H9 (cell line): ENCODE results near the gene SCN7A. TPM values are rescaled to one million over a fixed set of nuclear protein-coding genes. Genes with fewer than 3 reads are reported as not detected.

Experiments used
- DNase-seq: peaks from one replicate; pipeline ENCODE4 v3.0.0-alpha.2; 2017
- H2AFZ ChIP-seq: one replicate; pipeline ENCODE4 v1.6.1; 2013; ENCODE audit warnings: mild to moderate bottlenecking, low read length, control low read depth, moderate library complexity
- H2AK5ac ChIP-seq: 2 replicates; pipeline ENCODE4 v1.6.1; 2013; ENCODE audit warnings: low read length, control low read depth, mixed read lengths; ENCODE audit not compliant: insufficient read length
- H2BK120ac ChIP-seq: one replicate; pipeline ENCODE4 v1.6.1; 2013; ENCODE audit warnings: low read depth, mild to moderate bottlenecking, low read length, control low read depth, inconsistent platforms; ENCODE audit not compliant: poor library complexity, severe bottlenecking
- H2BK12ac ChIP-seq: 2 replicates; pipeline ENCODE4 v1.6.1; 2013; ENCODE audit warnings: low read length, control low read depth, mixed read lengths, low read depth; ENCODE audit not compliant: insufficient read length
- H2BK15ac ChIP-seq: 2 replicates; pipeline ENCODE4 v1.6.1; 2013; ENCODE audit warnings: low read depth, low read length, control low read depth
- H2BK20ac ChIP-seq: one replicate; pipeline ENCODE4 v1.6.1; 2013; ENCODE audit warnings: low read depth, mild to moderate bottlenecking, low read length, control low read depth, inconsistent platforms; ENCODE audit not compliant: poor library complexity, severe bottlenecking
- H2BK5ac ChIP-seq: 2 replicates; pipeline ENCODE4 v1.6.1; 2013; ENCODE audit warnings: low read length, control low read depth, mixed read lengths; ENCODE audit not compliant: insufficient read length
- H3K14ac ChIP-seq: 2 replicates; pipeline ENCODE4 v1.6.1; 2013; ENCODE audit warnings: low read length, control low read depth; ENCODE audit not compliant: insufficient read depth
- H3K18ac ChIP-seq: 2 replicates; pipeline ENCODE4 v1.6.1; 2013; ENCODE audit warnings: low read depth, mild to moderate bottlenecking, mixed read lengths, low read length, control low read depth; ENCODE audit not compliant: insufficient read length
- H3K23ac ChIP-seq: 2 replicates; pipeline ENCODE4 v1.6.1; 2013; ENCODE audit warnings: low read length, control low read depth, mixed read lengths, low read depth; ENCODE audit not compliant: insufficient read length
- H3K23me2 ChIP-seq: 2 replicates; pipeline ENCODE4 v1.6.1; 2013; ENCODE audit warnings: low read depth, mild to moderate bottlenecking, mixed read lengths, low read length, control low read depth; ENCODE audit not compliant: insufficient read length, poor library complexity, severe bottlenecking
- H3K27ac ChIP-seq: 2 replicates; pipeline ENCODE4 v1.5.1; 2013; ENCODE audit warnings: low read length, control low read depth, mixed read lengths, low read depth; ENCODE audit not compliant: insufficient read length
- H3K27me3 ChIP-seq: 2 replicates; pipeline ENCODE4 v1.6.1; 2013; ENCODE audit warnings: low read length, control low read depth, inconsistent platforms; ENCODE audit not compliant: insufficient read depth
- H3K4ac ChIP-seq: 2 replicates; pipeline ENCODE4 v1.6.1; 2013; ENCODE audit warnings: low read depth, mild to moderate bottlenecking, control low read depth, inconsistent platforms, low read length, moderate library complexity
- H3K4me1 ChIP-seq: 2 replicates; pipeline ENCODE4 v1.6.1; 2013; ENCODE audit warnings: low read length, control low read depth, inconsistent platforms; ENCODE audit not compliant: insufficient read depth
- H3K4me2 ChIP-seq: 2 replicates; pipeline ENCODE4 v1.6.1; 2013; ENCODE audit warnings: low read length, control low read depth, mixed read lengths; ENCODE audit not compliant: insufficient read length, insufficient read depth
- H3K56ac ChIP-seq: 2 replicates; pipeline ENCODE4 v1.6.1; 2013; ENCODE audit warnings: low read depth, mild to moderate bottlenecking, mixed read lengths, low read length, control low read depth; ENCODE audit not compliant: insufficient read length
- H3K79me1 ChIP-seq: 2 replicates; pipeline ENCODE4 v1.6.1; 2013; ENCODE audit warnings: low read depth, mild to moderate bottlenecking, moderate library complexity, low read length, control low read depth, inconsistent platforms; ENCODE audit not compliant: insufficient read depth, poor library complexity, severe bottlenecking
- H3K79me2 ChIP-seq: 2 replicates; pipeline ENCODE4 v1.6.1; 2013; ENCODE audit warnings: low read length, control low read depth, inconsistent platforms; ENCODE audit not compliant: insufficient read depth
- H3K9ac ChIP-seq: 2 replicates; pipeline ENCODE4 v1.6.1; 2013; ENCODE audit warnings: low read length, control low read depth, mixed read lengths; ENCODE audit not compliant: insufficient read length; ENCODE audit errors: extremely low read depth
- H3K9me3 ChIP-seq: one replicate; pipeline ENCODE4 v1.6.1; 2013; ENCODE audit warnings: low read depth, low read length, inconsistent platforms; ENCODE audit not compliant: control insufficient read depth
- H3T11ph ChIP-seq: one replicate; pipeline ENCODE4 v1.6.1; 2013; ENCODE audit warnings: mild to moderate bottlenecking, low read length, control low read depth, inconsistent platforms
- H4K20me1 ChIP-seq: one replicate; pipeline ENCODE4 v1.6.1; 2013; ENCODE audit not compliant: control insufficient read depth, insufficient read length, insufficient read depth
- H4K5ac ChIP-seq: 2 replicates; pipeline ENCODE4 v1.6.1; 2013; ENCODE audit warnings: low read depth, mild to moderate bottlenecking, mixed read lengths, low read length, control low read depth; ENCODE audit not compliant: insufficient read length
- H4K8ac ChIP-seq: replicated peaks from 2 replicates; pipeline ENCODE4 v1.6.1; 2013; ENCODE audit warnings: low read length, control low read depth, mixed read lengths, low read depth; ENCODE audit not compliant: insufficient read length
- H4K91ac ChIP-seq: 2 replicates; pipeline ENCODE4 v1.6.1; 2013; ENCODE audit warnings: low read depth, mild to moderate bottlenecking, moderate library complexity, mixed read lengths, low read length, control low read depth; ENCODE audit not compliant: insufficient read length
- H3K27ac Mint-ChIP-seq, 3 experiments: 2 replicates in 2 of 3; 3 replicates in 1 of 3; pipeline ENCODE4 v1.8.0; 2020 to 2021; ENCODE audit warnings: mixed read lengths in 3 of 3, mild to moderate bottlenecking in 1 of 3, moderate library complexity in 1 of 3
- H3K27me3 Mint-ChIP-seq: 2 replicates; pipeline ENCODE4 v1.8.0; 2021; ENCODE audit warnings: low read depth, mild to moderate bottlenecking, moderate library complexity, mixed read lengths
- H3K36me3 Mint-ChIP-seq, 3 experiments: 2 replicates in 2 of 3; 3 replicates in 1 of 3; pipeline ENCODE4 v1.8.0; 2020 to 2021; ENCODE audit warnings: low read depth in 3 of 3, mixed read lengths in 3 of 3; ENCODE audit not compliant: insufficient read depth in 1 of 3
- H3K4me1 Mint-ChIP-seq, 2 experiments: 2 replicates each; pipeline ENCODE4 v1.8.0; 2020; ENCODE audit warnings: mixed read lengths in 2 of 2
- H3K4me3 Mint-ChIP-seq, 2 experiments: 2 replicates in 1 of 2; 3 replicates in 1 of 2; pipeline ENCODE4 v1.8.0; 2020 to 2021; ENCODE audit warnings: mild to moderate bottlenecking in 2 of 2, mixed read lengths in 2 of 2, moderate library complexity in 1 of 2
- H3K9me3 Mint-ChIP-seq, 2 experiments: 2 replicates in 1 of 2; 3 replicates in 1 of 2; pipeline ENCODE4 v1.8.0; 2020; ENCODE audit warnings: mild to moderate bottlenecking in 2 of 2, mixed read lengths in 2 of 2, moderate library complexity in 1 of 2
- WGBS: extraction: QIAGEN DNeasy Blood & Tissue Kit; methylation state at CpG from one replicate; pipeline ENCODE4 v1.1.7; 2013; ENCODE audit warnings: missing lambda C conversion rate, low lambda C conversion rate, mixed read lengths; ENCODE audit not compliant: insufficient read length; ENCODE audit errors: extremely low coverage; 5-methylcytosine and 5-hydroxymethylcytosine counted together
- total RNA-seq: library from RNA; stranded (reverse); gene quantifications from 2 replicates; pipeline ENCODE4 v1.2.1, GENCODE V29; 2021
- TF ChIP-seq, protein P1 (sequence below): fragments of 200-600 bp; sonication (generic); conservative IDR thresholded peaks from 3 replicates; pipeline ENCODE4 v1.8.0; 2021; ENCODE audit warnings: antibody characterized with exemption, mild to moderate bottlenecking

Gene SCN7A
- total RNA-seq, 1 experiment from 2014 or later: 0.07 TPM

DNA sequence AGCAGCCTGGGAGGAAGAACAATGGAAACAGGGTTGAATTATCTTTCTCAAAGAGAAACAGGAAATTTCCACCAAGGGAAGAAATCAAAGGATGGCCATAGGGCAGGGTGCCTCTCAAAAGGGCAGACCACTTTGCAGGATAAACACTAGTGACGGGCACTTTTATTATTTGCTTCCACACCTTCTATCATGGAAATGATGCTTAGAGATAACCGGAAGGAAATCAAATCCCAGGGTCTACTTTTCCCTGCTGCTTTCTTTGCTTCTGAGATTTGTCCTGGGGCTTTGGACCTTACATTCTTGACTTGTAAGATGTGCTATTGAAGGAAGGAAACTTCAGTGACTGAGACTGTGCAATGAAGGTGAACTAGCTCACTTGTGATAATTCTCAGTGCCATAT lies 117.2 kb downstream of the SCN7A start:
- no peaks in the 10 kb centered on the region for H3K27me3 ChIP-seq

More for the DNA sequence above, 117.2 kb downstream of the SCN7A start:
- no peak overlapping the region for H2BK120ac ChIP-seq
- H2AFZ ChIP-seq: peak overlapping the region; percentile 5
- H3K4ac ChIP-seq: no peak overlapping the region
- no peak overlapping the region for H3K14ac ChIP-seq
- no peak overlapping the region for H2BK20ac ChIP-seq
- no peaks in the 10 kb centered on the region for H3K79me2 ChIP-seq
- H2AK5ac ChIP-seq: no peak overlapping the region
- DNase-seq: no peak
- H3T11ph ChIP-seq: no peak overlapping the region
- peak overlapping the region; percentile 90 for H3K4me2 ChIP-seq
- peaks cover 6% of the 10 kb centered on the region; the same call in 1 of the 2 replicates for H3K4me1 ChIP-seq
- no peak overlapping the region for H4K5ac ChIP-seq
- H3K27me3 Mint-ChIP-seq: peaks cover 29% of the 10 kb centered on the region
- no peak overlapping the region for H2BK15ac ChIP-seq
- no peak overlapping the region for H3K27ac Mint-ChIP-seq
- no peak overlapping the region for H3K18ac ChIP-seq
- no peaks in the 10 kb centered on the region for H3K79me1 ChIP-seq
- no peak overlapping the region for H3K23ac ChIP-seq
- TF ChIP-seq, protein P1, sequence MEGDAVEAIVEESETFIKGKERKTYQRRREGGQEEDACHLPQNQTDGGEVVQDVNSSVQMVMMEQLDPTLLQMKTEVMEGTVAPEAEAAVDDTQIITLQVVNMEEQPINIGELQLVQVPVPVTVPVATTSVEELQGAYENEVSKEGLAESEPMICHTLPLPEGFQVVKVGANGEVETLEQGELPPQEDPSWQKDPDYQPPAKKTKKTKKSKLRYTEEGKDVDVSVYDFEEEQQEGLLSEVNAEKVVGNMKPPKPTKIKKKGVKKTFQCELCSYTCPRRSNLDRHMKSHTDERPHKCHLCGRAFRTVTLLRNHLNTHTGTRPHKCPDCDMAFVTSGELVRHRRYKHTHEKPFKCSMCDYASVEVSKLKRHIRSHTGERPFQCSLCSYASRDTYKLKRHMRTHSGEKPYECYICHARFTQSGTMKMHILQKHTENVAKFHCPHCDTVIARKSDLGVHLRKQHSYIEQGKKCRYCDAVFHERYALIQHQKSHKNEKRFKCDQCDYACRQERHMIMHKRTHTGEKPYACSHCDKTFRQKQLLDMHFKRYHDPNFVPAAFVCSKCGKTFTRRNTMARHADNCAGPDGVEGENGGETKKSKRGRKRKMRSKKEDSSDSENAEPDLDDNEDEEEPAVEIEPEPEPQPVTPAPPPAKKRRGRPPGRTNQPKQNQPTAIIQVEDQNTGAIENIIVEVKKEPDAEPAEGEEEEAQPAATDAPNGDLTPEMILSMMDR: no peak
- WGBS: no CpG with 5 or more reads among the region's 2 CpGs
- peaks cover 11% of the 10 kb centered on the region for H3K23me2 ChIP-seq
- peaks cover 30 to 37% of the 10 kb centered on the region in 2 experiments for H3K4me1 Mint-ChIP-seq
- H4K91ac ChIP-seq: no peak overlapping the region
- peak overlapping the region; percentile 91 to 93 for H3K4me3 Mint-ChIP-seq
- H4K8ac ChIP-seq: no peak overlapping the region
- no peak overlapping the region for H3K9ac ChIP-seq
- H3K27ac ChIP-seq: no peak overlapping the region
- H3K9me3 ChIP-seq: no peaks in the 10 kb centered on the region
- H3K36me3 Mint-ChIP-seq: no peaks in the 10 kb centered on the region
- H4K20me1 ChIP-seq: no peaks in the 10 kb centered on the region
- H2BK5ac ChIP-seq: no peak overlapping the region
- H3K9me3 Mint-ChIP-seq: no peaks in the 10 kb centered on the region; a peak in 1 of 5 replicates
- no peak overlapping the region for H2BK12ac ChIP-seq
- H3K56ac ChIP-seq: no peak overlapping the region
